Neural progenitor cell (in vitro differentiated cells): ENCODE results near the gene ZMIZ1. TPM values are rescaled to one million over a fixed set of nuclear protein-coding genes. Genes with fewer than 3 reads are reported as not detected.

Source experiments
- DNase-seq: peaks from one replicate; pipeline ENCODE4 v3.0.0-alpha.2; 2016; ENCODE audit warnings: low spot score
- H2AFZ ChIP-seq: fragments of 200-600 bp; sonication (generic); replicated peaks from 2 replicates; pipeline ENCODE4 v1.6.1; 2016; ENCODE audit warnings: antibody characterized with exemption
- H3F3A ChIP-seq: fragments of 200-600 bp; sonication (generic); 2 replicates; pipeline ENCODE4 v1.6.1; 2016; ENCODE audit warnings: antibody characterized with exemption, low read depth
- H3K27ac ChIP-seq: fragments of 200-600 bp; sonication (generic); 2 replicates; pipeline ENCODE4 v1.5.1; 2016; ENCODE audit warnings: mild to moderate bottlenecking
- H3K27me3 ChIP-seq: fragments of 200-600 bp; sonication (generic); 2 replicates; pipeline ENCODE4 v1.6.1; 2016; ENCODE audit warnings: mild to moderate bottlenecking, moderate library complexity
- H3K36me3 ChIP-seq: fragments of 200-600 bp; sonication (generic); 2 replicates; pipeline ENCODE4 v1.5.1; 2016
- H3K4me1 ChIP-seq: fragments of 200-600 bp; sonication (generic); 2 replicates; pipeline ENCODE4 v1.6.1; 2016; ENCODE audit warnings: mixed run types
- H3K4me2 ChIP-seq: fragments of 200-600 bp; sonication (generic); 2 replicates; pipeline ENCODE4 v1.6.1; 2016
- H3K4me3 ChIP-seq: fragments of 200-600 bp; sonication (generic); 2 replicates; pipeline ENCODE4 v1.5.1; 2016
- H3K79me2 ChIP-seq: fragments of 200-600 bp; sonication (generic); 2 replicates; pipeline ENCODE4 v1.6.1; 2016; ENCODE audit warnings: low read depth
- H3K9ac ChIP-seq: fragments of 200-600 bp; sonication (generic); 2 replicates; pipeline ENCODE4 v1.6.1; 2016
- H3K9me3 ChIP-seq: fragments of 200-600 bp; sonication (generic); 2 replicates; pipeline ENCODE4 v1.5.1; 2016; ENCODE audit warnings: low read depth
- H4K20me1 ChIP-seq: fragments of 200-600 bp; sonication (generic); 2 replicates; pipeline ENCODE4 v1.6.1; 2016; ENCODE audit warnings: low read depth
- H3K27ac Mint-ChIP-seq: 3 replicates; pipeline ENCODE4 v1.8.0; 2021; ENCODE audit warnings: mixed read lengths
- H3K27me3 Mint-ChIP-seq: 2 replicates; pipeline ENCODE4 v1.8.0; 2022; ENCODE audit warnings: low read depth, mild to moderate bottlenecking, inconsistent platforms, moderate library complexity, mixed read lengths; ENCODE audit not compliant: insufficient read depth
- H3K36me3 Mint-ChIP-seq: 3 replicates; pipeline ENCODE4 v1.8.0; 2021; ENCODE audit warnings: mixed read lengths
- H3K4me1 Mint-ChIP-seq: 3 replicates; pipeline ENCODE4 v1.8.0; 2021; ENCODE audit warnings: mixed read lengths
- H3K4me3 Mint-ChIP-seq: 3 replicates; pipeline ENCODE4 v1.8.0; 2021; ENCODE audit warnings: mild to moderate bottlenecking, moderate library complexity, mixed read lengths
- H3K9me3 Mint-ChIP-seq: 3 replicates; pipeline ENCODE4 v1.8.0; 2020; ENCODE audit warnings: mixed read lengths
- EZH2 ChIP-seq: fragments of 200-600 bp; sonication (generic); IDR thresholded peaks from 2 replicates; pipeline ENCODE4 v1.6.1; 2017; ENCODE audit warnings: antibody characterized with exemption, mild to moderate bottlenecking, moderate library complexity
- EZH2phosphoT487 ChIP-seq: fragments of 200-600 bp; sonication (generic); IDR thresholded peaks from 2 replicates; pipeline ENCODE4 v1.6.1; 2017; ENCODE audit warnings: antibody characterized with exemption
- total RNA-seq: library from RNA; depleted of rRNA; stranded (reverse); fragments of >200 nt; gene quantifications from 2 replicates; pipeline ENCODE4 v1.2.3, GENCODE V29; 2015; ENCODE audit warnings: low replicate concordance
- TF ChIP-seq, protein P1 (sequence below): fragments of 200-600 bp; sonication (generic); IDR thresholded peaks from 2 replicates; pipeline ENCODE4 v1.5.1; 2017; ENCODE audit warnings: antibody characterized with exemption, mild to moderate bottlenecking

The ZMIZ1 gene
- total RNA-seq, 1 donor from 2014 or later = 5.8 TPM

DNA sequence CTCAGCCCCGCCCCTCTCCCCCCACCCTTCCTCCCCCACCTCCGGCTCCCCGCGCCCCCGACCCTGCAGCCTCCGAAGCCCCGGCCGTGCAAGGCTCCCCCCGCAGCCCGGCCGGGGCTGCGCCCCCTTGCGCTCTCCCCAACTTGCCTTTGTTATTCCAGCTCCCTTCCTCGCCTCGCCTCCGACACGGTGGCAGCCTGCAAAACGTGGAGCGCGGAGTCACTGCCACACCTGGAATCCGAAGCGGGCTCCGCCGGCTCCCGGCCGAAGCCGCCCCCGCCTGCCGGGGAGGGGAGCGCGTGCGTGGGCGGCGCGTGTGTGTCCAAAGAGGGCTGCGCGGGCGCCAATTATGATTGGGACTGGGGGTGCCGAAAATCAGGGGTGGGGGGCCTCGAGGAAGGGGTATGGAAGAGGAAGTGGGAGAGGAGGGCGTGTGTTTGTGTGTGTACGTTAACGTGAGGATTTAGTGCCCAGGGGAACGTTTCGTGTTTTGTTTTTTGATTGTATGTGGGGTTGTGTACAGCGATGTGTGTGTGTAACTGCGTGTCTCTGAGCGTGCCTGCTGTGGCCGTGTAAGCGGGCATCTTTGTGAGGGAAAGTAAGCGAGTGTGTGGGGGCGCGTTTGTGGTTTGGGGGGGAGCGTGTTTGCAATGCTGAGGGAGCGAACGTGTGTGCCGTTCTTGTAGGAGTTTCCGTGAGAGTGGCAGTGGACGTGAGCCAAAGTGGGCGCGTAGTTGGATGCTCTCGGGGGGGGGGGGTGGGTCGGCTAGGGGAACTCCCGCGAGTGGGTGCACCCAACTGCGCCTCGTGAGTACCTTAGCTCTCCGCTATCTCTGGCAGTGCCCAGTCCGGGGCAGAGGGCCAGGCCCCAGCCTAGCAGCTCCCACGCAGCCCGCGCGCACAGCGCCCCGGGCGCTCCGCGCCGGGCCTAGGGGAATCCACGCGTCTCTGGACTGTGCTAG, 1.2 kb upstream of the ZMIZ1 start:
- Histone ChIP-seq H3K9ac (no peak overlapping the region), H3K4me3 (peak overlapping the region; percentile 95), H4K20me1 (peaks cover 29% of the 10 kb centered on the region), H3K36me3 (no peaks in the 10 kb centered on the region), H3K27me3 (peaks cover 25% of the 10 kb centered on the region), H3K27ac (no peak overlapping the region), H3K4me1 (peaks cover 19% of the 10 kb centered on the region), H3K79me2 (peaks cover 34% of the 10 kb centered on the region), H3K4me2 (peak overlapping the region; percentile 99), H2AFZ (peak overlapping the region; percentile 96), H3F3A (peaks cover 36% of the 10 kb centered on the region), H3K9me3 (no peaks in the 10 kb centered on the region)
- peak; percentile 97 for DNase-seq
- Mint-ChIP-seq H3K4me1 (peaks cover 27% of the 10 kb centered on the region), H3K36me3 (no peaks in the 10 kb centered on the region), H3K27ac (peak overlapping the region; percentile 82), H3K27me3 (peaks cover 10% of the 10 kb centered on the region), H3K9me3 (no peaks in the 10 kb centered on the region), H3K4me3 (peak overlapping the region; percentile 91)
- TF ChIP-seq EZH2 = peak; percentile 73
- TF ChIP-seq, protein P1, sequence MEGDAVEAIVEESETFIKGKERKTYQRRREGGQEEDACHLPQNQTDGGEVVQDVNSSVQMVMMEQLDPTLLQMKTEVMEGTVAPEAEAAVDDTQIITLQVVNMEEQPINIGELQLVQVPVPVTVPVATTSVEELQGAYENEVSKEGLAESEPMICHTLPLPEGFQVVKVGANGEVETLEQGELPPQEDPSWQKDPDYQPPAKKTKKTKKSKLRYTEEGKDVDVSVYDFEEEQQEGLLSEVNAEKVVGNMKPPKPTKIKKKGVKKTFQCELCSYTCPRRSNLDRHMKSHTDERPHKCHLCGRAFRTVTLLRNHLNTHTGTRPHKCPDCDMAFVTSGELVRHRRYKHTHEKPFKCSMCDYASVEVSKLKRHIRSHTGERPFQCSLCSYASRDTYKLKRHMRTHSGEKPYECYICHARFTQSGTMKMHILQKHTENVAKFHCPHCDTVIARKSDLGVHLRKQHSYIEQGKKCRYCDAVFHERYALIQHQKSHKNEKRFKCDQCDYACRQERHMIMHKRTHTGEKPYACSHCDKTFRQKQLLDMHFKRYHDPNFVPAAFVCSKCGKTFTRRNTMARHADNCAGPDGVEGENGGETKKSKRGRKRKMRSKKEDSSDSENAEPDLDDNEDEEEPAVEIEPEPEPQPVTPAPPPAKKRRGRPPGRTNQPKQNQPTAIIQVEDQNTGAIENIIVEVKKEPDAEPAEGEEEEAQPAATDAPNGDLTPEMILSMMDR = peak; percentile 45
- TF ChIP-seq EZH2phosphoT487 = no peak

DNA sequence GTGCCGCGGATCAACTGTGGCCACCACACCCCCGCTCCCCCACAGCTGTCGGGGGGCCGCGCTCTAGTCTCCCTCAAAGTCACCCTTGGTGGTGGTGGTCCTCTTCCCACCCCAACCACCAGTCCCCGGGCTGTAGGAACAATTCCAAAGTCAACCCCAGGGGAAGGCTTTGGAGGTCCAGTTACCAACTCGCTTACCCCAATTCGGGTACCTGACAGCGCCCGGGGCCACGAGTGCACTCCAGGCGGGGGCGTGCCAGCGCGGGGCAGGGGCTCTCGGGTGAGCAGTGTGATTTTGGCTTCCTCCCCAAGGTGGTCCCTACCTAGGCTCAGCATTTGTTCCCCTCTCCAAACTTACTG, 584 bp upstream of the ZMIZ1 start:
- no peak overlapping the region for H3K27ac Mint-ChIP-seq
- H3K9me3 Mint-ChIP-seq = no peaks in the 10 kb centered on the region

DNA sequence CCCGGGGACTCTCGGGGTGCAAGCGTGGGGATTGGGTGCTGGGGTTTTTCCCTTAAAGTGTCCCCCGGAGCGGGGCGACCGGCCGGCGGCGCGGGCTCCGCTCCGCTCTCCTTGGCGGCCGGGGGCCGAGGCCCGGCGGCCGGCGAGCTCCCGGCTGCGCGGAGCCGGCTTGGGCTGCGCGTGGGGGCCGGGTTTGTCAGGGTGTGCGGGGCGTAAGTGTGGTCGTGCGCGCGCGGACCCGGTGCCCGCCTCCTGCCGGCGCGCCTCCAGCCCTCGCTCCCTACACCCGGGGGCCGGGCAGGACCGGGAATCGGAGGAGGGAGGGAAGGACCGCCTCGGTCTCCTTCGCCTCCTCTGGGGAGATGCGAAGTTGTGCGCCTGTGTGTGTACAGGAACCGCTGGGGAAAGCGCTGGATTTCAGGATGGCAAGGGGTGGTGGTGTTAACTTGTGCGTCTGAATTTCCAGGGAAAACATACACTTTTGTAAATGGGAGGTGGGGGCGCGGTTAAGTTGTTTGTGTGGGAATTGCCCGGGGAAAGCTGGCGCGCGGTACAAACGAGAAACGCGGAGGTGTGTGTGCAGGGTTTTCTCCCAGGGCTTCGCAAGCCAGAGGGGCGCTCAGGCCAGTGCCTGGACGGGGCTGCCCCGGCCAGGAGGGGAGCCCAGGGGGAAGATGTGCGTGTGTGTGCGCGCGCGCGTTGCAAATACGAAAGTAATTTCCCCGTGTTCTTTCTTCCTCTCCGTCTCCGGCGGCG, 737 bp downstream of the ZMIZ1 start:
- H4K20me1 ChIP-seq = peaks cover 49% of the 10 kb centered on the region
- no peaks in the 10 kb centered on the region for H3K9me3 Mint-ChIP-seq
- TF ChIP-seq, protein P1 = no peak
- TF ChIP-seq EZH2 = no peak
- TF ChIP-seq EZH2phosphoT487 = no peak
- H3K9ac ChIP-seq = peak overlapping the region; percentile 74
- H3K4me2 ChIP-seq = peak overlapping the region; percentile 92
- peaks cover 46% of the 10 kb centered on the region for H3K4me1 Mint-ChIP-seq
- DNase-seq = peak; percentile 70
- no peaks in the 10 kb centered on the region for H3K36me3 Mint-ChIP-seq
- H3K4me1 ChIP-seq = peaks cover 26% of the 10 kb centered on the region
- no peak overlapping the region for H2AFZ ChIP-seq
- H3K4me3 Mint-ChIP-seq = peak overlapping the region; percentile 98
- peaks cover 54% of the 10 kb centered on the region for H3K79me2 ChIP-seq
- H3K4me3 ChIP-seq = peak overlapping the region; percentile 95
- H3K36me3 ChIP-seq = no peaks in the 10 kb centered on the region
- H3K27ac ChIP-seq = peak overlapping the region; percentile 89
- H3F3A ChIP-seq = peaks cover 36% of the 10 kb centered on the region
- H3K9me3 ChIP-seq = no peaks in the 10 kb centered on the region
- peaks cover 25% of the 10 kb centered on the region for H3K27me3 ChIP-seq
- H3K27me3 Mint-ChIP-seq = peaks cover 8% of the 10 kb centered on the region
- H3K27ac Mint-ChIP-seq = peak overlapping the region; percentile 72

More for the DNA sequence above, 584 bp upstream of the ZMIZ1 start:
- Histone ChIP-seq H4K20me1 (peaks cover 36% of the 10 kb centered on the region), H3F3A (peaks cover 36% of the 10 kb centered on the region), H3K27me3 (peaks cover 25% of the 10 kb centered on the region), H3K4me1 (peaks cover 24% of the 10 kb centered on the region), H3K36me3 (no peaks in the 10 kb centered on the region), H3K79me2 (peaks cover 41% of the 10 kb centered on the region), H2AFZ (peak overlapping the region; percentile 96), H3K4me3 (peak overlapping the region; percentile 95), H3K27ac (no peak overlapping the region), H3K9ac (no peak overlapping the region), H3K4me2 (peak overlapping the region; percentile 99), H3K9me3 (no peaks in the 10 kb centered on the region)
- no peak for DNase-seq
- Mint-ChIP-seq H3K4me1 (peaks cover 33% of the 10 kb centered on the region), H3K4me3 (peak overlapping the region; percentile 91), H3K36me3 (no peaks in the 10 kb centered on the region), H3K27me3 (peaks cover 10% of the 10 kb centered on the region)
- TF ChIP-seq EZH2 = peak; percentile 7
- TF ChIP-seq, protein P1 = no peak
- no peak for TF ChIP-seq EZH2phosphoT487
